Calu3 (cell line): Measurements from ENCODE around the gene FIBP. TPM values are rescaled to one million over a fixed set of nuclear protein-coding genes. Genes with fewer than 3 reads are reported as not detected.

ENCODE experiments used
- BruUV-seq: library from RNA; stranded (reverse); fragments of 400-500 nt; replicated peaks from 2 replicates; lab custom pipeline; 2021; lab: Mats Ljungman, UMichigan
- CTCF ChIA-PET: fragments of 300-600 bp; sonication (Branson Sonifier 250); formaldehyde crosslinking; loops from one replicate; lab custom pipeline; 2022; ENCODE audit warnings: antibody characterized with exemption; lab: Charles Lee
- DNase-seq: peaks from one replicate; pipeline ENCODE4 v3.0.0; 2022
- H3K27ac Mint-ChIP-seq: one replicate; pipeline ENCODE4 v1.8.0; 2022; ENCODE audit warnings: mixed read lengths; ENCODE audit not compliant: unreplicated experiment
- H3K27me3 Mint-ChIP-seq: one replicate; pipeline ENCODE4 v1.8.0; 2022; ENCODE audit warnings: mixed read lengths; ENCODE audit not compliant: unreplicated experiment
- H3K36me3 Mint-ChIP-seq: one replicate; pipeline ENCODE4 v1.8.0; 2022; ENCODE audit warnings: mild to moderate bottlenecking, moderate library complexity, mixed read lengths; ENCODE audit not compliant: insufficient read depth, unreplicated experiment
- H3K4me1 Mint-ChIP-seq: one replicate; pipeline ENCODE4 v1.8.0; 2022; ENCODE audit warnings: mild to moderate bottlenecking, low read depth, mixed read lengths; ENCODE audit not compliant: unreplicated experiment
- H3K4me3 Mint-ChIP-seq: one replicate; pipeline ENCODE4 v1.8.0; 2022; ENCODE audit warnings: mild to moderate bottlenecking, low read depth, moderate library complexity, mixed read lengths; ENCODE audit not compliant: unreplicated experiment
- H3K9me3 Mint-ChIP-seq: one replicate; pipeline ENCODE4 v1.8.0; 2022; ENCODE audit warnings: low read depth, mixed read lengths; ENCODE audit not compliant: unreplicated experiment
- CTCF ChIP-seq: fragments of 200-600 bp; IDR thresholded peaks from one replicate; pipeline ENCODE4 v1.8.0; 2022; ENCODE audit warnings: antibody characterized with exemption; ENCODE audit not compliant: unreplicated experiment
- intact Hi-C: fragments of 100-400 bp; cut with micrococcal nuclease; formaldehyde crosslinking; loops from one replicate; pipeline ENCODE4 v1.10.0; 2022; ENCODE audit not compliant: unreplicated experiment
- total RNA-seq: library from RNA; stranded (reverse); gene quantifications from 2 replicates; pipeline ENCODE4 v1.2.3, GENCODE V29; 2022

Gene FIBP
- total RNA-seq, 1 experiment from 2014 or later: 75.8 TPM

GRCh38 chr11:65932558-65932919, 44.3 kb upstream of the FIBP start:
- no peak for TF ChIP-seq CTCF

GRCh38 chr11:65931773-65932557, 43.7 kb upstream of the FIBP start:
- DNase-seq: no peak
- Mint-ChIP-seq H3K4me3 (no peak overlapping the region), H3K4me1 (no peaks in the 10 kb centered on the region), H3K9me3 (no peaks in the 10 kb centered on the region), H3K27ac (no peak overlapping the region), H3K36me3 (peaks cover 18% of the 10 kb centered on the region), H3K27me3 (peaks cover 2% of the 10 kb centered on the region)
- TF ChIP-seq CTCF: no peak
- intact Hi-C loops: no loop called here
- CTCF ChIA-PET: interaction anchor here (1.4 to 1.9 kb wide), 3 partner anchors 42 to 47 kb away, joined by 7 to 11 read pairs (median 9); partner anchors contain the start of genes CCDC85B and FIBP
- BruUV-seq: no TSS peak

More at GRCh38 chr11:65932558-65932919, 44.3 kb upstream of the FIBP start:
- Mint-ChIP-seq H3K27ac (no peak overlapping the region), H3K4me3 (no peak overlapping the region), H3K27me3 (peaks cover 8% of the 10 kb centered on the region), H3K9me3 (no peaks in the 10 kb centered on the region), H3K36me3 (peaks cover 13% of the 10 kb centered on the region), H3K4me1 (no peaks in the 10 kb centered on the region)
- CTCF ChIA-PET: interaction anchor here (1.4 to 1.9 kb wide), 3 partner anchors 42 to 48 kb away, joined by 7 to 11 read pairs (median 9); partner anchors contain the start of genes CCDC85B and FIBP
- BruUV-seq: no TSS peak
- intact Hi-C loops: no loop called here
- DNase-seq: peak; percentile 31

GRCh38 chr11:65928667-65929066, 40.4 kb upstream of the FIBP start:
- CTCF ChIA-PET: no interaction called here

GRCh38 chr11:65927904-65928397, 39.7 kb upstream of the FIBP start:
- Mint-ChIP-seq H3K27ac (no peak overlapping the region), H3K27me3 (no peaks in the 10 kb centered on the region), H3K4me1 (no peaks in the 10 kb centered on the region), H3K36me3 (peaks cover 30% of the 10 kb centered on the region), H3K9me3 (no peaks in the 10 kb centered on the region), H3K4me3 (no peak overlapping the region)
- TF ChIP-seq CTCF: no peak
- no TSS peak for BruUV-seq
- intact Hi-C loops: no loop called here
- no peak for DNase-seq
- CTCF ChIA-PET: no interaction called here

More at GRCh38 chr11:65928667-65929066, 40.4 kb upstream of the FIBP start:
- intact Hi-C loops: no loop called here
- Mint-ChIP-seq H3K27me3 (no peaks in the 10 kb centered on the region), H3K9me3 (no peaks in the 10 kb centered on the region), H3K27ac (no peak overlapping the region), H3K36me3 (peaks cover 28% of the 10 kb centered on the region), H3K4me1 (no peaks in the 10 kb centered on the region), H3K4me3 (no peak overlapping the region)
- no TSS peak for BruUV-seq
- DNase-seq: no peak
- TF ChIP-seq CTCF: no peak
